AG09309 (cell line): ENCODE data around the gene RASGRF1.

Experiments
- DNase-seq: peaks from one replicate; pipeline ENCODE4 v3.0.0-alpha.2; 2010; ENCODE audit warnings: low read depth
- H3K4me3 ChIP-seq: 2 replicates; pipeline ENCODE4 v1.5.1; 2011; ENCODE audit warnings: mild to moderate bottlenecking, low read depth, low read length, moderate library complexity; ENCODE audit not compliant: control insufficient read depth
- TF ChIP-seq, protein P1 (sequence below): IDR thresholded peaks from 2 replicates; pipeline ENCODE4 v1.5.1; 2011; ENCODE audit warnings: mild to moderate bottlenecking, low read depth, low read length, inconsistent platforms; ENCODE audit not compliant: insufficient read depth, control insufficient read depth; ENCODE audit errors: missing control alignments

The RASGRF1 gene

DNA sequence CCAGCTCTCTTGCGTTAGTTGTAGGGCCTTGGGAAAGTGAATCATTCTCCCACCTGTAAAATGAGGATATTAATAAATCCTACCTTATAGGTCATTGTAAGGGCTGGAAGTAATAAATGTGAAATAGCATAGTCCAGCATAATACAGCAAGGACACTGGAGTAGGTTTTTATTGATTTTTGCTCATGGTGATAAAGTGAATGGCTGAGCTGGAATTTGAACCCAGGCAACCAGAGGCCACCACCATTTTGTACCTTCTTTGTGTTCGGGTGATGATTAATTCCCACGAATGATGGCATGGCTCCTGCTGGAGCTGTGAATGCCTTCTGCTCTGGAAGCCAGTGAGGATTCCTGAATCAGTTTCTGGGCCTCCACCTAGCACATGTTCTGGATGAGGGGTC, 177.6 kb downstream of the RASGRF1 start:
- no peak for DNase-seq
- no peak overlapping the region for H3K4me3 ChIP-seq
- TF ChIP-seq, protein P1, sequence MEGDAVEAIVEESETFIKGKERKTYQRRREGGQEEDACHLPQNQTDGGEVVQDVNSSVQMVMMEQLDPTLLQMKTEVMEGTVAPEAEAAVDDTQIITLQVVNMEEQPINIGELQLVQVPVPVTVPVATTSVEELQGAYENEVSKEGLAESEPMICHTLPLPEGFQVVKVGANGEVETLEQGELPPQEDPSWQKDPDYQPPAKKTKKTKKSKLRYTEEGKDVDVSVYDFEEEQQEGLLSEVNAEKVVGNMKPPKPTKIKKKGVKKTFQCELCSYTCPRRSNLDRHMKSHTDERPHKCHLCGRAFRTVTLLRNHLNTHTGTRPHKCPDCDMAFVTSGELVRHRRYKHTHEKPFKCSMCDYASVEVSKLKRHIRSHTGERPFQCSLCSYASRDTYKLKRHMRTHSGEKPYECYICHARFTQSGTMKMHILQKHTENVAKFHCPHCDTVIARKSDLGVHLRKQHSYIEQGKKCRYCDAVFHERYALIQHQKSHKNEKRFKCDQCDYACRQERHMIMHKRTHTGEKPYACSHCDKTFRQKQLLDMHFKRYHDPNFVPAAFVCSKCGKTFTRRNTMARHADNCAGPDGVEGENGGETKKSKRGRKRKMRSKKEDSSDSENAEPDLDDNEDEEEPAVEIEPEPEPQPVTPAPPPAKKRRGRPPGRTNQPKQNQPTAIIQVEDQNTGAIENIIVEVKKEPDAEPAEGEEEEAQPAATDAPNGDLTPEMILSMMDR = no peak

DNA sequence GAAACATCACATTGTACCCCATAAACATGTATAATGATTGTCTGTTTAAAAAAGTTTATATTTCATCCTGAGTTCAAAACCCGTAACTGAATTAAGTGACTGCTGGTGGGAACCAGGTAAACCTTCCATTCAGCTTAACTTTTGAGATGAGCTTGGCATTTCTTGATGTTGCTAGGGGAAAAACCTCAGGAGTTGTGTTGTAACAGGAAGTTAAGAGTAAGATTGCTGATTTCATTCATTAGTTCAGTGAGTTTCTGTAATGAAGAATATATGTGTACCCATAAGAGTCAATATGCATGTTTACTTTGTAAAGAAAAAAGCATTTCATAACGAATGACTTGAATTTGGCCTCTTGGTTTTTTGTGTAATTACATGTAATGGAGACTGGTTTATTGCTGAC, 178.3 kb downstream of the RASGRF1 start:
- TF ChIP-seq, protein P1 = no peak
- DNase-seq = no peak
- H3K4me3 ChIP-seq = no peak overlapping the region

DNA sequence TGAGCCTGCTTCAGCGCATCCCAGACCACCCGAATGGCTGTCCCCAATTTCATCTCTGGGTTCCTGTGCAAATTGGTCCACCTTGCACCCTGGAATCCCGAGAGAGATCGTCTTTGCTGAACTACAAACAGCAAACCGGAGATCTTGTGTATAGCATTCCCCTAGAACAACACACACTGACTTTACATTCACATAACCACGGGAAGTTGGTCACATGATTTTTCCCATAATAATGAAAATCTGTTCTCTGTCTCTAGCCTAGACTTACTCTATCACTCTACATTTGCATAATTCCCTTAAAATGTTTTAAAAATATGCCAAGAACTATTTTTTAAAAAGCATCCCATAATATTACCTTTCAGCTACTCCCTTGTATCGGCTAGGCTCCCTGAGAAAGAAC, 180.3 kb downstream of the RASGRF1 start:
- DNase-seq = no peak
- TF ChIP-seq, protein P1 = no peak
- H3K4me3 ChIP-seq = no peak overlapping the region
